Measurements from ENCODE around the gene ID4.

The ID4 gene

DNA sequence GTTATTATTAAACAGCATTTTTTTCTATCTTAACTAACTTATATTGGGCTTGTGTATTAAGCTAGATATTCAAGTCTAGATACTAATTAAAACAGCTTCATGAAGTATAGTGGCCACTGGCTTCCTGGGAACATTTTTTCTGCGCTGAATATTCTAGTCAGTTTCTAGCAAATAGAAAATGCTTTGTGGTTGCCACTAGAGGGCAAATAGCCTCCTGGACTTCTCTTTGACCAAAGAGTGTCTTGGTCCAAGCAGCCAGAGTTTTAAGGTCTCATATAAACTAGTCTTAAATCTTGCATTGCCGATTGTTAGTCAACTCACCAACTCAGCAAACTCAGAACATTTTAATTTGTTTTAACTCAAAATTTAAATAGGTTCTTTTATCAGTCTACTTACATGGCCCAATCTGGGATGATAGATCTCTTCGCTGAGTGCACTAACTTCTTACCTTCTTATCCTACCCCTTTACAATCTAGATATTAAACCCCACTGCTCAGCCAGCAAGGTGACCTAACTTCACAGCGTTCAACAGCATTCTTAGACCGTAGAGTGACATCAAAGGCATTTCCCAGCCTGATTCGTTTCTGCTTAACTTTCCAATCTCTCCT lies 24.6 kb upstream of the ID4 start:
- Histone ChIP-seq H3K4me1 (ENCODE audit: control insufficient read depth, insufficient read depth, low read length) (no peaks in the 10 kb centered on the region), H3K36me3 (ENCODE audit: control insufficient read depth in 2 of 2, insufficient read depth in 1 of 2, low read length in 2 of 2) (no peaks in the 10 kb centered on the region), H3K27ac (ENCODE audit: extremely low read depth, low read depth, low read length) (no peak overlapping the region), H3K9me3 (ENCODE audit: control insufficient read depth, insufficient read depth, low read depth, low read length) (no peaks in the 10 kb centered on the region), H3K4me3 (ENCODE audit: low read depth, low read length) (no peak overlapping the region)
- ChIA-PET POLR2A (interaction anchor here (1.3 kb wide), 1 partner anchor 25 kb away, joined by 4 read pairs; no protein-coding TSS in a partner anchor), CTCF (interaction anchor here (0.6 to 1.3 kb wide), 10 partner anchors 9 to 462 kb away, joined by 3 to 5 read pairs (median 3); no protein-coding TSS in a partner anchor)
- TF ChIP-seq ZNF324 (tag by site-specific recombination; IDR thresholded peaks at IDR 0.05): no peak
- TF ChIP-seq SP7 (tag by site-specific recombination; IDR thresholded peaks at IDR 0.05): no peak
- TF ChIP-seq, protein P1, sequence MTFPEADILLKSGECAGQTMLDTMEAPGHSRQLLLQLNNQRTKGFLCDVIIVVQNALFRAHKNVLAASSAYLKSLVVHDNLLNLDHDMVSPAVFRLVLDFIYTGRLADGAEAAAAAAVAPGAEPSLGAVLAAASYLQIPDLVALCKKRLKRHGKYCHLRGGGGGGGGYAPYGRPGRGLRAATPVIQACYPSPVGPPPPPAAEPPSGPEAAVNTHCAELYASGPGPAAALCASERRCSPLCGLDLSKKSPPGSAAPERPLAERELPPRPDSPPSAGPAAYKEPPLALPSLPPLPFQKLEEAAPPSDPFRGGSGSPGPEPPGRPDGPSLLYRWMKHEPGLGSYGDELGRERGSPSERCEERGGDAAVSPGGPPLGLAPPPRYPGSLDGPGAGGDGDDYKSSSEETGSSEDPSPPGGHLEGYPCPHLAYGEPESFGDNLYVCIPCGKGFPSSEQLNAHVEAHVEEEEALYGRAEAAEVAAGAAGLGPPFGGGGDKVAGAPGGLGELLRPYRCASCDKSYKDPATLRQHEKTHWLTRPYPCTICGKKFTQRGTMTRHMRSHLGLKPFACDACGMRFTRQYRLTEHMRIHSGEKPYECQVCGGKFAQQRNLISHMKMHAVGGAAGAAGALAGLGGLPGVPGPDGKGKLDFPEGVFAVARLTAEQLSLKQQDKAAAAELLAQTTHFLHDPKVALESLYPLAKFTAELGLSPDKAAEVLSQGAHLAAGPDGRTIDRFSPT (tag by site-specific recombination; IDR thresholded peaks at IDR 0.05): no peak
- no peak for TF ChIP-seq ZXDB (tag by site-specific recombination; IDR thresholded peaks at IDR 0.05)
- TF ChIP-seq KLF16 (tag by site-specific recombination; IDR thresholded peaks at IDR 0.05): no peak
- TF ChIP-seq YY1 (tag by site-specific recombination; IDR thresholded peaks at IDR 0.05): no peak
- no peak for TF ChIP-seq GLI4 (tag by site-specific recombination; IDR thresholded peaks at IDR 0.05)
- peak; percentile 16; the same call in 1 of the 2 replicates for TF ChIP-seq ZNF654 (tag by site-specific recombination; IDR thresholded peaks at IDR 0.05; ENCODE audit: low read depth)

DNA sequence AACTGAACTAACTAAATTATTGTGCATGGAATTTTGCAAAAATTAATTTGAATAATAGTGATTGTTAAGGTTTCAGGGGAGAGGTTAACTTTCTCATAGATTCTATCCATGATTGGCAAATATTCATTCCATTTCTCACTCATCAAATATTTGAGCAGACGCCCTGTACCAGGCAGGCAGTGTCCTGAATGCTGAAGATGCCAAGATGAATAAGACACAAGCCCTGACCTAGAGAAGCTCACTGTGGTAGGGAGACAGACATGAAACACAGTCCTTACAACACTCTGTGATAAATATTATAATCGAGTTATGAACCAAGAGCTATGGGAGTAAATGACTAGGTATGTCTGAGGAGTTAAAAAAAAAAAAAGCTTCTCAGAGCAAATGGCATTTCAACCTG lies 18.4 kb upstream of the ID4 start:
- H3K4me3 ChIP-seq (ENCODE audit: low read depth, low read length): no peak overlapping the region
- TF ChIP-seq ZNF707 (tag by site-specific recombination; IDR thresholded peaks at IDR 0.05) (no peak), GLI4 (tag by site-specific recombination; IDR thresholded peaks at IDR 0.05) (no peak), ZNF830 (tag by site-specific recombination; IDR thresholded peaks at IDR 0.05; ENCODE audit: low read depth) (no peak), BCL11A (tag by site-specific recombination; IDR thresholded peaks at IDR 0.05; ENCODE audit: low read depth) (no peak), ZBTB20 (tag by site-specific recombination; IDR thresholded peaks at IDR 0.05) (no peak), ZNF114 (tag by site-specific recombination; IDR thresholded peaks at IDR 0.05) (no peak), ZNF132 (tag by site-specific recombination; IDR thresholded peaks at IDR 0.05; ENCODE audit: borderline replicate concordance) (no peak), ZNF16 (tag by site-specific recombination; IDR thresholded peaks at IDR 0.05; ENCODE audit: low read depth) (no peak), ZNF138 (tag by site-specific recombination; IDR thresholded peaks at IDR 0.05; ENCODE audit: borderline replicate concordance) (no peak), ZNF776 (tag by site-specific recombination; IDR thresholded peaks at IDR 0.05; ENCODE audit: borderline replicate concordance) (no peak), ZNF24 (tag by site-specific recombination; IDR thresholded peaks at IDR 0.05) (no peak), ZNF223 (tag by site-specific recombination; IDR thresholded peaks at IDR 0.05) (no peak), ZNF174 (tag by site-specific recombination; IDR thresholded peaks at IDR 0.05) (no peak), ZNF629 (tag by site-specific recombination; IDR thresholded peaks at IDR 0.05) (no peak), ZBTB48 (tag by site-specific recombination; IDR thresholded peaks at IDR 0.05) (no peak), ZNF10 (tag by site-specific recombination; IDR thresholded peaks at IDR 0.05) (no peak)
- TF ChIP-seq, protein P2, sequence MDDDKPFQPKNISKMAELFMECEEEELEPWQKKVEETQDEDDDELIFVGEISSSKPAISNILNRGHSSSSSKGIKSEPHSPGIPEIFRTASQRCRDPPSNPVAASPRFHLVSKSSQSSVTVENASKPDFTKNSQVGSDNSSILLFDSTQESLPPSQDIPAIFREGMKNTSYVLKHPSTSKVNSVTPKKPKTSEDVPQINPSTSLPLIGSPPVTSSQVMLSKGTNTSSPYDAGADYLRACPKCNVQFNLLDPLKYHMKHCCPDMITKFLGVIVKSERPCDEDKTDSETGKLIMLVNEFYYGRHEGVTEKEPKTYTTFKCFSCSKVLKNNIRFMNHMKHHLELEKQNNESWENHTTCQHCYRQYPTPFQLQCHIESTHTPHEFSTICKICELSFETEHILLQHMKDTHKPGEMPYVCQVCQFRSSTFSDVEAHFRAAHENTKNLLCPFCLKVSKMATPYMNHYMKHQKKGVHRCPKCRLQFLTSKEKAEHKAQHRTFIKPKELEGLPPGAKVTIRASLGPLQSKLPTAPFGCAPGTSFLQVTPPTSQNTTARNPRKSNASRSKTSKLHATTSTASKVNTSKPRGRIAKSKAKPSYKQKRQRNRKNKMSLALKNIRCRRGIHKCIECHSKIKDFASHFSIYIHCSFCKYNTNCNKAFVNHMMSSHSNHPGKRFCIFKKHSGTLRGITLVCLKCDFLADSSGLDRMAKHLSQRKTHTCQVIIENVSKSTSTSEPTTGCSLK (tag by site-specific recombination; IDR thresholded peaks at IDR 0.05): no peak
- TF ChIP-seq, protein P3, sequence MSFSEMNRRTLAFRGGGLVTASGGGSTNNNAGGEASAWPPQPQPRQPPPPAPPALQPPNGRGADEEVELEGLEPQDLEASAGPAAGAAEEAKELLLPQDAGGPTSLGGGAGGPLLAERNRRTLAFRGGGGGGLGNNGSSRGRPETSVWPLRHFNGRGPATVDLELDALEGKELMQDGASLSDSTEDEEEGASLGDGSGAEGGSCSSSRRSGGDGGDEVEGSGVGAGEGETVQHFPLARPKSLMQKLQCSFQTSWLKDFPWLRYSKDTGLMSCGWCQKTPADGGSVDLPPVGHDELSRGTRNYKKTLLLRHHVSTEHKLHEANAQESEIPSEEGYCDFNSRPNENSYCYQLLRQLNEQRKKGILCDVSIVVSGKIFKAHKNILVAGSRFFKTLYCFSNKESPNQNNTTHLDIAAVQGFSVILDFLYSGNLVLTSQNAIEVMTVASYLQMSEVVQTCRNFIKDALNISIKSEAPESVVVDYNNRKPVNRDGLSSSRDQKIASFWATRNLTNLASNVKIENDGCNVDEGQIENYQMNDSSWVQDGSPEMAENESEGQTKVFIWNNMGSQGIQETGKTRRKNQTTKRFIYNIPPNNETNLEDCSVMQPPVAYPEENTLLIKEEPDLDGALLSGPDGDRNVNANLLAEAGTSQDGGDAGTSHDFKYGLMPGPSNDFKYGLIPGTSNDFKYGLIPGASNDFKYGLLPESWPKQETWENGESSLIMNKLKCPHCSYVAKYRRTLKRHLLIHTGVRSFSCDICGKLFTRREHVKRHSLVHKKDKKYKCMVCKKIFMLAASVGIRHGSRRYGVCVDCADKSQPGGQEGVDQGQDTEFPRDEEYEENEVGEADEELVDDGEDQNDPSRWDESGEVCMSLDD (tag by site-specific recombination; IDR thresholded peaks at IDR 0.05): no peak
- ChIA-PET CTCF (interaction anchor here (0.6 to 1.0 kb wide), 2 partner anchors 12 to 110 kb away, joined by 3 to 4 read pairs; no protein-coding TSS in a partner anchor), POLR2A (interaction anchor here (3.5 kb wide), 1 partner anchor 18 kb away, joined by 13 read pairs; the partner anchor contains the start of gene ID4)
- H3K9me3 ChIP-seq (ENCODE audit: control insufficient read depth, insufficient read depth, low read depth, low read length): no peaks in the 10 kb centered on the region
- H3K4me1 ChIP-seq (ENCODE audit: control insufficient read depth, insufficient read depth, low read length): no peaks in the 10 kb centered on the region
- no peak overlapping the region for H3K27ac ChIP-seq (ENCODE audit: extremely low read depth, low read depth, low read length)
- no peaks in the 10 kb centered on the region for H3K36me3 ChIP-seq (ENCODE audit: control insufficient read depth in 2 of 2, insufficient read depth in 1 of 2, low read length in 2 of 2)
